Right ventricle myocardium superior (tissue), 1 donor: ENCODE results near the gene NR2F2. TPM values are rescaled to one million over a fixed set of nuclear protein-coding genes. Genes with fewer than 3 reads are reported as not detected.

Source experiments
- ATAC-seq: fragments of 200-7000 bp; cut with Tn5 transposase; one replicate; pipeline ENCODE4 v1.9.1; 2020; ENCODE audit warnings: mild to moderate bottlenecking; ENCODE audit not compliant: poor library complexity
- DNase-seq: peaks from one replicate; pipeline ENCODE4 v3.0.0-alpha.2; 2020
- intact Hi-C: fragments of 100-400 bp; cut with DNase I; formaldehyde crosslinking; loops from one replicate; pipeline ENCODE4 v1.11.2; 2022
- long read RNA-seq: library from polyadenylated mRNA; unstranded; transcript quantifications from one replicate; pipeline ENCODE4 v2.0.0, GENCODE V29; 2021
- total RNA-seq: library from RNA; stranded (reverse); fragmentation: NEBNext Ultra II Directional; extraction: Animal tissue kit (Norgen Biotek cat#: 25700); gene quantifications from one replicate; pipeline ENCODE4 v1.2.1, GENCODE V29; 2021
- donor health status: DM: no; HTN: yes; CAD: no; lungs with severe emphysema.

The NR2F2 gene
- 11.0 TPM for total RNA-seq
- long read RNA-seq, full-length matches to known transcripts: 11 of 25 reads
- long read RNA-seq, partial matches to known transcripts: 7 of 25 reads
- long read RNA-seq, other reads (novel, unspliced or antisense): 7 of 25 reads

- ATAC-seq: peak; percentile 88
- intact Hi-C loops: no loop called here
- DNase-seq: peak; percentile 98
Observed at GRCh38 chr15:96330450-96331143, at the start of gene NR2F2. Gene NR2F2, plus strand, starts transcription at chr15:96330700. Its CDS starts 1,406 bp downstream, at chr15:96332106.

- intact Hi-C loops: no loop called here
- no peak for DNase-seq
Observed at GRCh38 chr15:96285305-96285704, 45.2 kb upstream of the NR2F2 start.

GRCh38 chr15:96285729-96286254 lies 44.7 kb upstream of the NR2F2 start:
- intact Hi-C loops: no loop called here
- ATAC-seq (peak; percentile 94), DNase-seq (peak; percentile 53)

More at GRCh38 chr15:96285305-96285704, 45.2 kb upstream of the NR2F2 start:
- peak; percentile 37 for ATAC-seq

- intact Hi-C loops: loop anchor here (10.0 kb wide), 1 partner anchor 106 kb away; no protein-coding TSS in a partner anchor
- ATAC-seq (no peak), DNase-seq (no peak)
Observed at GRCh38 chr15:96290679-96291078, 39.8 kb upstream of the NR2F2 start.

DNA sequence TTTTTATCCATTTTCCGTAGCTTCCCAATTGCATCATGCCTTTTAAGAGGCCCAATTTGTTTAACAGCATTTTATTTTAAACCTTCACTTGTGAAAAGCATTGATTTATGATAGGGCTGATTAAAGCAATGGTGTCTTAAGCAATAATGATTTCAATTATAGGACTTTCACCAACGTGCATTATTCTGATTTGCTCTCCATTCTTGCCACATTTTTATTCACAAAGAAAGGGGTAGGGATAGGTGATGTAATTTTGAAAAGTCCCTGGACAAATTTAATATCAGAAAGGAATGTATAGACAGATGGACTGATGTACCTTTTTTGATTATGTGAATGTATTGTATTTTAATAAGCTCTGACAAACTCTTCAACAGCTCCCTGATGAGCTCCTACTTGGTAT lies 37.9 kb upstream of the NR2F2 start:
- ATAC-seq (no peak), DNase-seq (no peak)
- intact Hi-C loops: loop anchor here (10.0 kb wide), 1 partner anchor 108 kb away; no protein-coding TSS in a partner anchor

DNA sequence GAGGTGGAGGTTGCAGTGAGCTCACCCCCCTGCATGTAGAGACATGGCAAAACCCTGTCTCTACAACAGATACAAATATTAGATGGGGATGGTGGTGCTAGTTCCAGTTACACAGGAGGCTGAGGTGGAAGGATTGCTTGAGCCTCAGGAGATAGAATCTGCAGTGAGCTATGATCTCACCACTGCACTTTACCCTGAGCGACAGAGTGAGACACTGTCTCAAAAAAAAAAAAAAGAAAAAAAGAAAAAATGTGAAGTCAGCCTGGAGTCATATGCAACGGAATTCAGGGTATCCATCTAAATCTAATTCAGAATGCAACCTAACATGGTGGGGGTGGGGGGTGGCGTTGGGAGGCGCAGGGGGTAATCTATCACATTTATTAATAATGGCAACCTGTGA lies 37.1 kb upstream of the NR2F2 start:
- ATAC-seq (no peak), DNase-seq (no peak)
- intact Hi-C loops: loop anchor here (10.0 kb wide), 1 partner anchor 109 kb away; no protein-coding TSS in a partner anchor

DNA sequence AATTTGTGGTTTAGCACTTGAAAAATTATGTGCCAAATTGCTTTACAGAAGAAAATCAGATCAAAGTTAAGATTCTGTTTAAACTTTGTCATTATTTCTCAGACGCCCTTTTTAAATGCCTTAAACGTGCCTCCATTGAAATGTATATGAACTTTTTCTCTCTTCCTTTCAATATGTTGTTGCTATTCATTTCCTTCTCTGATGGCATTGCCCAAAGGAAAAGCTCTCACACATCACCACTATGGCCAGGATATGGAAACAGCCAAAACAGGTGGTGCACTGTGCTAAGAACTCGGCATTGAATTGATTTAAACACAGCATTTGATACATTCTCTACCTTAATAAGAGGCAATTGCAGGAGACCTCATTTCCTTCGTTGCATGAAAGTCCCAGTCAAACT lies 35.7 kb upstream of the NR2F2 start:
- ATAC-seq (no peak), DNase-seq (no peak)
- intact Hi-C loops: loop anchor here (10.0 kb wide), 1 partner anchor 110 kb away; no protein-coding TSS in a partner anchor

DNA sequence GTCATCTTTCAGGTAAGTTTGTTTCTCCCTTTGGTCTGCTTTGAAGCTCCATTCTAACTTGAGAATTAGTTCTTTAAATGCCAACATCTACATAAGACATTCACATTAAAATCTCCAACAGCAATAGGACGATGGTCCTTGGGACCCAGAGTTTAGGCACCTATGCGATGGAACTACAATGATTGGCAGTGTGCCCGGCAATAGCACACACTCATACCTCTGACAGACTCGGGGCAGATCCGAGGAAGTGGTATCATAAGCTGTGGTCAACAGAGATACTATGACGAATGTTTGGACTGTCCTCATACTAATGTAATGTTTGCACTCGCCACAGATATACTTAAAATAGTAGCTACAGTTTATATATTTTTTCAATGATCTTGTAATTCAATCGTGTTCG lies 34.2 kb upstream of the NR2F2 start:
- ATAC-seq: no peak
- intact Hi-C loops: loop anchor here (10.0 kb wide), 1 partner anchor 111 kb away; no protein-coding TSS in a partner anchor
- no peak for DNase-seq

GRCh38 chr15:96297783-96298182 lies 32.7 kb upstream of the NR2F2 start:
- ATAC-seq: no peak
- intact Hi-C loops: loop anchor here (10.0 kb wide), 1 partner anchor 113 kb away; no protein-coding TSS in a partner anchor

DNA sequence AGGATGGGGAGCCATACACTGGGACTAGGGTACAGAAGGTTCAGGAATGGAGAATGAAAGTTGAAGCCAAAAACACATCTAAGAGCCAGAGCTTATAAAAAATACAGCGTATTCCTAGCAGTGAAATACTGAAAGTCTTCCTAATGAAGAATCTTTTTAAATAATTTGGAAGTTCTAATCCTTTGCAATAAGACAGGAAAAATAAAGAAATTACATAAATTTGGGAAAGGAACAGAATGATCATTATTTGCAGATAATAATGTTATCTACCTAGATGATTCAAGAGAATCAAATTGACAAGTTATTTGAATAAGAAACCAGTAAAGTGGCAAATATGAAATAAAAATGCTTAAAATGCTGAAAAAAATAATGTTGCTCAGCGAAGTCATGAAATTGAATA lies 32.3 kb upstream of the NR2F2 start:
- DNase-seq (no peak), ATAC-seq (no peak)
- intact Hi-C loops: loop anchor here (10.0 kb wide), 1 partner anchor 113 kb away; no protein-coding TSS in a partner anchor

More at GRCh38 chr15:96297783-96298182, 32.7 kb upstream of the NR2F2 start:
- no peak for DNase-seq

DNA sequence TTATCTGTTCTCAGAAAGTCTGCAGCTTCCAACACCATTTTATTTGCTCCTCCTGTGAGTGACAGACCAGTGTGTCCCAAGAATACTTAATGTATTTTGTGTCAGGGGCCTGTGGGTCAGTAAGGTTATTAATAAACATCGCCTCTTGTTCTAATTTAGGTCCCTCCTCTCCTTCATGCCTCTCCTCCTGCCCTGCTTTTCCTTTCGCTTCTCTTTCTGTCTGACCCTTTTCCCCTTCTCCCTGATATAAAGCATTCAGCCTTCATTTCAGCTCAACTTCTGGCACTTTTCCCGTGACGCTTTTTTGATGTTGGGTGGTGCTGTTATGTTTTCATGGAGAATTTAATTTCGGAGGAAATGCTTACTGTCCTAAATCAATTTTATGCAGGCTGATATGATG lies 29.7 kb upstream of the NR2F2 start:
- no peak for DNase-seq
- ATAC-seq: no peak
- intact Hi-C loops: loop anchor here (10.0 kb wide), 1 partner anchor 136 kb away; no protein-coding TSS in a partner anchor

DNA sequence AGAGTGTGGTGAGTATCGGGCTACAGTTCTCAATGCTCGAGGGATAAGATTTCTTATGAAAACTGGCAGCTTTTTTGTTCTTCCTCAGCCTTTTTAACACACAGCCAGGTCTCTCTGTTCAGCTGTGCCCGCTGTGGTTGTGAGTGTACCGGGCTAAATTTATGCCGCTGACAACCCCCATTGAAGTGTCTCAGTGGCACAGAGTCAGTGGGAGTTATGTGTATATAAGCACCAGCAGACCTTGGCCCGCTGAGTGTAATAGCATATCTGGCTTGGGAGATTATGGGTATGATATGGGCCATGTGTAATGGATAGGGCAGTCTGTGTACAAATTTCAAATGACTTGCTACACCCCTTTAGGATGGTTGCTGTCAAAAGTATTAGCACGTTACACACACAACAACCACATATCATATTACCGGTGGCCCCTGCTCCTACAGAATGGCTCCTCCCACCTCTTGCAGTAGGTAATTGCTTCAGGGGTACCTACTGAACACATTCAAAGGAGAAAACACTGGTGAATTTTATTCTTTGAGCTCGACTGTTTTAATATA lies 26.9 kb upstream of the NR2F2 start:
- DNase-seq (no peak), ATAC-seq (no peak)
- intact Hi-C loops: loop anchor here (10.0 kb wide), 1 partner anchor 139 kb away; no protein-coding TSS in a partner anchor

- no peak for DNase-seq
- ATAC-seq: no peak
- intact Hi-C loops: loop anchor here (10.0 kb wide), 1 partner anchor 140 kb away; no protein-coding TSS in a partner anchor
Observed at GRCh38 chr15:96304839-96305238, 25.7 kb upstream of the NR2F2 start.

DNA sequence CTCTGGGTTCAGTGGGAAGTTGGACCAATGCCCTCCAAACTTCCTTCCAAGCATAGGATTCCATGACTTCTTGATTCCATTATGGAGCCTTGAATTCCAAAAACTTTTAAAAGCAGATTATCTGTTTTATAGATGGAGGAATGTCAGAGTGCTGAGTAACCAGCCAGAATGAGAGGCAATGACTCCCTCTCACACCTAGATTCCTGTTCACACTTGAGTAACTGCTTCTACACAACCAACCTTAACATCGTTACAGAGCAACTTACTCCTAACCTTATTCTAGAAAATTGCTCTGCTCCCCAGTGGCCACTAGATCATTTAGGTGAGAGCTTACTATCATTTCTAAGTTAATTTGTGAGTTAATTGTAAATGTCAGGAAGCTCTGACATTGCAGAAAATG lies 24.2 kb upstream of the NR2F2 start:
- DNase-seq (no peak), ATAC-seq (no peak)

DNA sequence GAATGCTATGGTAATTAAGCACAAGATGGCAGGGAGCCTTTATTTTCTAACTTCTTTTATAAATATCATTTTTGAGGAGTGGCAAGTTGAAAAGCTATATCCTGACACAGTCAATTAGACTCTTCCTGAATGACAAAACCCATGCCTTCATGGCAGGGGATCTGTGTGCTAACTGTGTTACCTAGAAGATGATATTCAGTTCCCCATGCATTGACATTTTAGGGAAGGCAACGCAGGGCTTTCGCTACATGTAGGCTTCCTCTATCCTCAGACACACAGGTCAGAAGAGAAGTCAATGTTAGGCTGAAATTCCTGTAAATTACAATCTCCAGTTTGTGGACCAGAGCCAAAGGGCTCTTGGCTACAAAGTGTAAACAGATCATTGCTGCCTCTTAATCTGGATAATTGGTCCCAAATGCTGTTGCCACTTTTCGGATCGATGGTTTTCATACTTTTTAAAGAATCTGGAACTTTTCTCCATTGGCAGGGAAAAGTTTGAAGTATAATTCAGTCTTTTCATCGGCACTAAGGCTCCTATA lies 22.6 kb upstream of the NR2F2 start:
- DNase-seq (no peak), ATAC-seq (no peak)
- intact Hi-C loops: loop anchor here (10.0 kb wide), 1 partner anchor 143 kb away; no protein-coding TSS in a partner anchor

More for the DNA sequence above, 24.2 kb upstream of the NR2F2 start:
- intact Hi-C loops: loop anchor here (10.0 kb wide), 1 partner anchor 142 kb away; no protein-coding TSS in a partner anchor

- ATAC-seq: no peak
- intact Hi-C loops: loop anchor here (10.0 kb wide), 1 partner anchor 144 kb away; no protein-coding TSS in a partner anchor
Observed at GRCh38 chr15:96309143-96309660, 21.3 kb upstream of the NR2F2 start.

GRCh38 chr15:96311256-96311955 lies 19.1 kb upstream of the NR2F2 start:
- intact Hi-C loops: no loop called here
- ATAC-seq (no peak), DNase-seq (no peak)

More at GRCh38 chr15:96309143-96309660, 21.3 kb upstream of the NR2F2 start:
- DNase-seq: no peak

- ATAC-seq (no peak), DNase-seq (no peak)
- intact Hi-C loops: no loop called here
Observed at GRCh38 chr15:96311956-96312294, 18.6 kb upstream of the NR2F2 start.
